Amniotic epithelial cell (primary cell): Measurements from ENCODE around the gene RIT1.

Experiments used
- DNase-seq: peaks from one replicate; pipeline ENCODE4 v3.0.0-alpha.2; 2010; ENCODE audit warnings: low read depth

The RIT1 gene

DNA sequence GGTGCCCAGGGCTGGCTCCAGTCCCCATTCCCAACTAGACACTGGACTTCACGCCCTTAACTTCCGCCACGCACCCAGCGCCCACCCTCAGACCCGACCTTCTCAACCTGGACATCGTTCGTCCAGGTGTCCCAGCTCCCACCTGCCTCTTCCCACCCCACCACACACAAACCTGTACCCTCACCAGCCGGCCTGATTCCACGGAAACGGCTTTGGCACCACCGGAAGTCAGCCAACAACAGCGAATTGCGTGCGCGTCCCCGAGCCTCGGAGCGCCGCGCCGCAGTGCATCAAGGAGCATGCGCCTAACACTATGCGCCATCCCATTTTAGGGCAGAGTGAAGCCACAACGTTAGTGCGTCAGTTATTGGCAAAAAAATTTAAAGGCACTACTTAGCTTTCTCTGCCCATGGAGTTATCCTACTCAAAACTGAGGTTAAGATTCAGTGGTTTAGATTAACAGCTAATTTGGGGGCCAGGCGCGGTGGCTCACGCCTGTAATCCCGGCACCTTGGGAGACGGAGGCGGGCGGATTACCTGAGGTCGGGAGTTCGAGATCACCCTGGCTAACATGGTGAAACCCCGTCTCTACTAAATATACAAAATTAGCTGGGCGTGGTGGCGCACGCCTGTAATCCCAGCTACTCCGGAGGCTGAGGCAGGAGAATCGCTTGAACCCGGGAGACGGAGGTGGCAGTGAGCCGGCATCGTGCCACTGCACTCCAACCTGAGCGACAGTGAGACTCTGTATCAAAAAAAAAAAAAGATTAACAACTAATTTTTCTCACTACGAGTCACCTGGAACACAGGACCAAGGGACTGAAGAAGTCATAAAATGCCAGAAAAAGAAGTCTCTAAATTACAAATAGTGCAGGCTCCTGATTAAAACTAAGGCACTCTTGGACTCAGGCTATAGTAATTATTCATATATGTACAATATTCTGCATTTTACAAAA lies 53.9 kb downstream of the RIT1 start, which contains the start of gene GON4L:
Gene GON4L (minus strand): TSS at position 240 of the 956 bp plus-strand sequence. CDS start 3,434 bp downstream, outside the sequence.
- peak; percentile 88 for DNase-seq

DNA sequence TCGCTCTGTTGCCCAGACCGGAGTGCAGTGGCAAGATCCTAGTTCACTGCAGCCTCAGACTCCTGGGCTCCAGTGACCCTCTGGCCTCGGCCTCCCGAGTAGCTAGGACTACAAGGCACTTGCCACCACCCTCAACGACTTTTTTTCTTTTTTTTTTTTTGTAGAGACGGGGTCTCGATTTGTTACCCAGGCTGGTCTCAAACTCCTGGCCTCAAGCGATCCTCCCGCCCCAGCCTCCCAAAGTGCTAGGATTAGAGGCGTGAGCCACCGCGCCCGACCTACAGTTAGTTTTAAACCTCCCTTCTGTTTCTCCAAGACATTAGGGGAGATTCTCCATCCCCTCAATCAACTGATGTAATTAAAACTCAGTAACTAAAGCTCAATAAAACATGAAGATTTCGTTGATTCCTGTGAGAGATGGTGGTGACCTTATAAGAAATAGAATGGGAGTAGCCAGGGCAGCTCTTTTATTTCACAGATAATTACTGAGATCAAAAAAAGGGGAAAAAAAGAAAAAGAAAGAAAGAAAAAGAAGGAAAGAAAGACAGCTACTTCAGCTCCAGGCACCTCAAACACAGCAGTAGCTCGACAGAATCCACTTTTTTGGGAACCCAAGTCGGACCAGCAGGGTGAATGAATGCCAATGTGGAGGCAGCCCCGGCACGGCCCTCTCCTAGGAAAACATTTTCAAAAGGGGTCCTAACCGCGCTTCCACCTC lies 54.7 kb downstream of the RIT1 start:
- no peak for DNase-seq

DNA sequence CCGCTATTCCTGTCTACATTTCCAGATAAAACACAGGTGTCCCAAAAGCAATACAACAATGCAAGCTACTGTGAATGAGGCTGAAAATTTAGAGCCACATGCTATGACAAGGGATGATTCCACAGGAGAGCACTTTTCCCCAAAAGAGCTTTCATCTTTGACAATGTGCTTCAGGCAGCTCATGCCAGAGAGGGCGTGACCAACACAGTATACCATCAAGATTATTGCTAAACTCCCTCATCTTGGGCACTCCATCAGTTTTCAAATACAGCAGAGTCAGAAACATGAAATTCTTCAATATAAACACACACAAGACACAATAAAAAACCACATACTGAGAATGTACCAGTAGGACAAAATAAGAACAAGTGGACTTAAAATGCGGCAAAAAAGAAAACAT lies 60.8 kb downstream of the RIT1 start:
- no peak for DNase-seq

DNA sequence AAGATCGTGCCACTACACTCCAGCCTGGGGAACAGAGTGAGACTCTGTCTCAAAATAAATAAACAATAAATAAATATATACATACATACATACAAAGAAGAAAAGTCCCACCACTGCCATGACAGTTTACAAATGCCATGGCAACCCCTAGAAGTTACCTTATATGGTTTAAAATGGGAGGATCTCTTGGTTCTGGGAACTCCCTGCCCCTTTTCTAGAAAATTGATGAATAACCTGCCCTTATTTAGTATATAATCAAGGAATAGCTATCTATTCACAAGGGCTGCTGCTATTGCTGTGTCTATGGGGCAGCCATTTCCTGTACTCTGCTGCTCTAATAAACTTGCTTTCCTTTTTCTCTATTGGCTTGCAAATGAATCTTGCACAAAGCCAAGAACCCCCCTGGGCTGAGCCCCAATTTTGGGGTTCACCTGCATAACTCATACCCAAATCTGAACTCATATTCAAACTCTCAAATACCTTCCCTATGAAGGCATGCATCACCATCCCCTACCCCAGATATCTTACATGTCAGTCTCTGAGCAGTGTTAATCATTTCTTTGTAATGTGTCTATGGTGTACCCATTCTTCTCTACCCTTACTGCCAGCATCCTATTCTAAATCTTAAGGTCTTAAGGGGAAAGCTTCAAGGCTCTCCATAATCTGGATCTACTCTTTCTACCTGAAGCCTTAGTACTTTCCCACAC lies 63.2 kb downstream of the RIT1 start:
- DNase-seq = no peak
